SU-DHL-6 (cell line): ENCODE measurements around the gene CSNK1G3.

Experiments used
- H2AFZ ChIP-seq: fragments of 200-600 bp; sonication (generic); 2 replicates; pipeline ENCODE4 v1.6.1; 2014; ENCODE audit warnings: low read depth, mild to moderate bottlenecking, moderate library complexity, mixed read lengths, antibody characterized with exemption, low read length; ENCODE audit not compliant: severe bottlenecking
- H3F3A ChIP-seq: fragments of 200-600 bp; shearing (Covaris generic); 2 replicates; pipeline ENCODE4 v1.6.0; 2016; ENCODE audit warnings: antibody characterized with exemption, mild to moderate bottlenecking; ENCODE audit not compliant: insufficient read depth
- H3K27ac ChIP-seq: fragments of 200-600 bp; sonication (generic); 2 replicates; pipeline ENCODE4 v1.5.1; 2016; ENCODE audit warnings: low read depth, mild to moderate bottlenecking, low read length, moderate library complexity, mixed read lengths
- H3K27me3 ChIP-seq: fragments of 200-600 bp; sonication (generic), shearing (Covaris generic); 2 replicates; pipeline ENCODE4 v1.6.0; 2014; ENCODE audit warnings: mild to moderate bottlenecking, low read length
- H3K36me3 ChIP-seq: fragments of 200-600 bp; sonication (generic); 2 replicates; pipeline ENCODE4 v1.6.1; 2014; ENCODE audit warnings: mild to moderate bottlenecking, low read length, mixed read lengths
- H3K4me2 ChIP-seq: fragments of 300-600, 200-600 bp; shearing (Covaris generic), sonication (generic); 2 replicates; pipeline ENCODE4 v1.6.0; 2014; ENCODE audit warnings: low read length, low read depth, mild to moderate bottlenecking; ENCODE audit not compliant: poor library complexity, severe bottlenecking
- H3K4me3 ChIP-seq: fragments of 200-600 bp; sonication (generic); 2 replicates; pipeline ENCODE4 v1.5.1; 2014; ENCODE audit warnings: antibody characterized with exemption, low read length, mild to moderate bottlenecking, mixed read lengths; ENCODE audit not compliant: insufficient read depth, poor library complexity, severe bottlenecking
- H3K79me2 ChIP-seq: fragments of 200-600 bp; sonication (generic); 2 replicates; pipeline ENCODE4 v1.6.1; 2014; ENCODE audit warnings: mild to moderate bottlenecking, low read length, moderate library complexity; ENCODE audit not compliant: insufficient read depth
- H3K9ac ChIP-seq: fragments of 200-600 bp; sonication (generic); 2 replicates; pipeline ENCODE4 v1.7.0; 2014; ENCODE audit warnings: mild to moderate bottlenecking, low read length
- H3K9me2 ChIP-seq: fragments of 200-600 bp; sonication (generic); replicated peaks from 2 replicates; pipeline ENCODE4 v1.6.1; 2014; ENCODE audit warnings: low read length; ENCODE audit not compliant: insufficient read depth
- H3K9me3 ChIP-seq: fragments of 200-600 bp; sonication (generic); 2 replicates; pipeline ENCODE4 v1.6.1; 2014; ENCODE audit warnings: low read length, mixed read lengths; ENCODE audit not compliant: insufficient read depth
- H4K20me1 ChIP-seq: fragments of 200-600 bp; sonication (generic); 2 replicates; pipeline ENCODE4 v1.6.1; 2014; ENCODE audit warnings: low read depth, mild to moderate bottlenecking, antibody characterized with exemption, low read length, moderate library complexity, mixed read lengths
- EZH2phosphoT487 ChIP-seq: fragments of 200-600 bp; sonication (generic), shearing (Covaris generic); conservative IDR thresholded peaks from 2 replicates; pipeline ENCODE4 v1.6.1; 2018; ENCODE audit warnings: mild to moderate bottlenecking, antibody characterized with exemption, low read length, moderate library complexity, mixed read lengths
- TF ChIP-seq, protein P1 (sequence below): fragments of 200-600 bp; sonication (generic); IDR thresholded peaks from one replicate; pipeline ENCODE4 v1.5.1; 2017; ENCODE audit warnings: antibody characterized with exemption, mild to moderate bottlenecking, low read length, moderate library complexity; ENCODE audit not compliant: insufficient read depth, poor library complexity, severe bottlenecking

Gene CSNK1G3

GRCh38 chr5:123478546-123478945 lies 33.4 kb upstream of the CSNK1G3 start:
- Histone ChIP-seq H3K27me3 (no peaks in the 10 kb centered on the region), H3F3A (no peaks in the 10 kb centered on the region), H3K79me2 (no peaks in the 10 kb centered on the region)

GRCh38 chr5:123482258-123482657 lies 29.7 kb upstream of the CSNK1G3 start:
- Histone ChIP-seq H3K4me2 (no peak overlapping the region), H3K27me3 (no peaks in the 10 kb centered on the region), H3K4me3 (no peak overlapping the region), H3K36me3 (no peaks in the 10 kb centered on the region), H3F3A (no peaks in the 10 kb centered on the region), H3K9ac (no peak overlapping the region), H3K9me3 (no peaks in the 10 kb centered on the region), H3K79me2 (no peaks in the 10 kb centered on the region), H3K9me2 (no peaks in the 10 kb centered on the region), H3K27ac (no peak overlapping the region), H4K20me1 (no peaks in the 10 kb centered on the region), H2AFZ (no peak overlapping the region)
- TF ChIP-seq EZH2phosphoT487, result no peak
- TF ChIP-seq, protein P1, sequence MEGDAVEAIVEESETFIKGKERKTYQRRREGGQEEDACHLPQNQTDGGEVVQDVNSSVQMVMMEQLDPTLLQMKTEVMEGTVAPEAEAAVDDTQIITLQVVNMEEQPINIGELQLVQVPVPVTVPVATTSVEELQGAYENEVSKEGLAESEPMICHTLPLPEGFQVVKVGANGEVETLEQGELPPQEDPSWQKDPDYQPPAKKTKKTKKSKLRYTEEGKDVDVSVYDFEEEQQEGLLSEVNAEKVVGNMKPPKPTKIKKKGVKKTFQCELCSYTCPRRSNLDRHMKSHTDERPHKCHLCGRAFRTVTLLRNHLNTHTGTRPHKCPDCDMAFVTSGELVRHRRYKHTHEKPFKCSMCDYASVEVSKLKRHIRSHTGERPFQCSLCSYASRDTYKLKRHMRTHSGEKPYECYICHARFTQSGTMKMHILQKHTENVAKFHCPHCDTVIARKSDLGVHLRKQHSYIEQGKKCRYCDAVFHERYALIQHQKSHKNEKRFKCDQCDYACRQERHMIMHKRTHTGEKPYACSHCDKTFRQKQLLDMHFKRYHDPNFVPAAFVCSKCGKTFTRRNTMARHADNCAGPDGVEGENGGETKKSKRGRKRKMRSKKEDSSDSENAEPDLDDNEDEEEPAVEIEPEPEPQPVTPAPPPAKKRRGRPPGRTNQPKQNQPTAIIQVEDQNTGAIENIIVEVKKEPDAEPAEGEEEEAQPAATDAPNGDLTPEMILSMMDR, result no peak

More at GRCh38 chr5:123478546-123478945, 33.4 kb upstream of the CSNK1G3 start:
- TF ChIP-seq, protein P1, result no peak
- TF ChIP-seq EZH2phosphoT487, result no peak
- no peak overlapping the region for H3K27ac ChIP-seq
- H3K4me2 ChIP-seq, result no peak overlapping the region
- H2AFZ ChIP-seq, result no peak overlapping the region
- no peaks in the 10 kb centered on the region for H4K20me1 ChIP-seq
- no peaks in the 10 kb centered on the region for H3K36me3 ChIP-seq
- H3K9ac ChIP-seq, result no peak overlapping the region
- no peak overlapping the region for H3K4me3 ChIP-seq
- H3K9me2 ChIP-seq, result no peaks in the 10 kb centered on the region
- H3K9me3 ChIP-seq, result no peaks in the 10 kb centered on the region

DNA sequence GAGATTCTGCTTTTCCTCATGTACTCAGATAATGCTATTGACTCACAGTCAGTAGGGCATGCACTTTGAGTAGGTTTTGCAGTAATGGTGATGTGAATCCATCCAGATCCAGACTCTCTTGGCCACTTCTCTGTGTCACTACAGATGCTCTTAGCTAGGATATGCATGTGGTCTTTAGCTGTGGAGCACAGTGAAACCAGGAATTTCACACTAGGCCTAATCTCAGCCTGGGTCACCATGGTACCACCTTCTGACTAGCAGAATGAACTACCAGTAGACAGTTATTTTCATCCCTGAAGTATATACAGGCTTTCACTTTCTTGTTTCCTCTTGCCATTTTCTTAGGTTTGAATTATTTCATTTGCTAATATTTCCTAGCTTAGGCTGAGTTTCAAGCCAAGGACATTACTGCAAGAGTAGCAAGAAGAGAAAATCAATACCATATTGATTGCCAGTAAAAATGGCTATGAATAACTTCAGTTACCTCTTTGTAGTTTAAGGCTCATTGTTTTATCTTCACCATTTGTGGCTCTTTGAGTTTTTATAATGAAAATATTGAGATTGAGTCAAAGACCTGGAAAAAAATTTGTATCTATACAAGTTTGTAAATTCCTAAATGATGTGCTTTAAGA lies 28.4 kb upstream of the CSNK1G3 start:
- Histone ChIP-seq H4K20me1 (no peaks in the 10 kb centered on the region), H3K4me3 (no peak overlapping the region), H3K9ac (no peak overlapping the region), H3K4me2 (no peak overlapping the region), H3K79me2 (no peaks in the 10 kb centered on the region), H3K9me2 (no peaks in the 10 kb centered on the region), H3K36me3 (no peaks in the 10 kb centered on the region), H3K27ac (no peak overlapping the region), H3K9me3 (no peaks in the 10 kb centered on the region), H2AFZ (no peak overlapping the region), H3F3A (no peaks in the 10 kb centered on the region), H3K27me3 (no peaks in the 10 kb centered on the region)
- no peak for TF ChIP-seq EZH2phosphoT487
- TF ChIP-seq, protein P1, result no peak

DNA sequence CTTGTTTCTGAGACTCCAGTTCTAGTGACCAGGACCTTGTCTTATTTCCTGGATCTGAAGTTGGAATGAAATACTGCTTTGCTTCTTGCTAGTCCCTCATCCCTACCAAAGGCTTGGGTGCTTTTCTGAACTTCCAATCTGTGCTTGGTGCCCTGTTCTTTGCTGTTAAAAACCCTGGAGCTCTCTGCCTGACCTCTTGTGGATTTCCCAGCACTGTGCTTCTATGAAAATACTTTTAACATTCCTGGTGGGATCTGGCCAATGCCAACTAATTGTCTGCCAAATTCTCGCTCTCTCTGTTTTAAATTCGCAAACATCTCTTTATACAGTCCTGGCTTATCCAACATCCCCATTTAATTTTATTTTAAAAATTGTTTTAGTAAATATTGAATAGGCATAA lies 26.7 kb upstream of the CSNK1G3 start:
- Histone ChIP-seq H4K20me1 (no peaks in the 10 kb centered on the region), H2AFZ (no peak overlapping the region), H3K9me3 (no peaks in the 10 kb centered on the region), H3K4me3 (no peak overlapping the region), H3K79me2 (no peaks in the 10 kb centered on the region), H3K9me2 (no peaks in the 10 kb centered on the region), H3K9ac (no peak overlapping the region), H3K27me3 (no peaks in the 10 kb centered on the region), H3K36me3 (no peaks in the 10 kb centered on the region), H3K27ac (no peak overlapping the region), H3K4me2 (no peak overlapping the region), H3F3A (no peaks in the 10 kb centered on the region)
- TF ChIP-seq, protein P1, result no peak
- no peak for TF ChIP-seq EZH2phosphoT487
